Stimulated activated naive CD8-positive, alpha-beta T cell treated with anti-CD3 and anti-CD28 coated beads, Interleukin-15, amount 100 ng/mL, for 72 hours (primary cell): ENCODE results near the gene ABCC9.

Experiments
- ATAC-seq: fragments of 150-1000 bp; cut with Tn5 transposase; 2 replicates; pipeline ENCODE4 v1.10.0; 2021; ENCODE audit warnings: mild to moderate bottlenecking, moderate library complexity
- DNase-seq, 2 donors: peaks; one replicate each; pipeline ENCODE4 v3.0.0; 2021 to 2022
- H3K27ac Mint-ChIP-seq, 2 donors: one replicate each; pipeline ENCODE4 v1.8.0; 2022; ENCODE audit warnings: mild to moderate bottlenecking in 2 of 2, mixed read lengths in 2 of 2, moderate library complexity in 2 of 2
- H3K27me3 Mint-ChIP-seq: one replicate; pipeline ENCODE4 v1.8.0; 2022; ENCODE audit warnings: mixed read lengths
- H3K4me1 Mint-ChIP-seq: one replicate; pipeline ENCODE4 v1.8.0; 2022; ENCODE audit warnings: mild to moderate bottlenecking, mixed read lengths
- H3K4me3 Mint-ChIP-seq, 2 donors: one replicate each; pipeline ENCODE4 v1.8.0; 2022; ENCODE audit warnings: mild to moderate bottlenecking in 2 of 2, mixed read lengths in 2 of 2, moderate library complexity in 1 of 2
- H3K9me3 Mint-ChIP-seq, 2 donors: one replicate each; pipeline ENCODE4 v1.8.0; 2022; ENCODE audit warnings: mixed read lengths in 2 of 2

ABCC9 gene

GRCh38 chr12:21940549-21941505 is at the start of gene ABCC9:
Gene ABCC9, minus strand, starts transcription at chr12:21941426. Its CDS starts 4,752 bp downstream, at chr12:21936674.
- DNase-seq (peak; percentile 14 to 29), ATAC-seq (peak; percentile 83)
- H3K27me3 Mint-ChIP-seq: peaks cover 61% of the 10 kb centered on the region
- H3K27ac Mint-ChIP-seq: peak within 1 kb of the TSS in 1 of 2 donors; percentile 8
- H3K4me1 Mint-ChIP-seq: peaks cover 19% of the 10 kb centered on the region
- peaks cover 4 to 10% of the 10 kb centered on the region in 2 donors for H3K9me3 Mint-ChIP-seq
- peak within 1 kb of the TSS; percentile 62 to 76 for H3K4me3 Mint-ChIP-seq

GRCh38 chr12:21989819-21990412 is 48.7 kb upstream of the ABCC9 start:
- Mint-ChIP-seq H3K9me3 (no peaks in the 10 kb centered on the region), H3K4me3 (no peak overlapping the region), H3K27me3 (peaks cover 15% of the 10 kb centered on the region), H3K27ac (no peak overlapping the region), H3K4me1 (peaks cover 8% of the 10 kb centered on the region)
- no peak for ATAC-seq
- no peak for DNase-seq

DNA sequence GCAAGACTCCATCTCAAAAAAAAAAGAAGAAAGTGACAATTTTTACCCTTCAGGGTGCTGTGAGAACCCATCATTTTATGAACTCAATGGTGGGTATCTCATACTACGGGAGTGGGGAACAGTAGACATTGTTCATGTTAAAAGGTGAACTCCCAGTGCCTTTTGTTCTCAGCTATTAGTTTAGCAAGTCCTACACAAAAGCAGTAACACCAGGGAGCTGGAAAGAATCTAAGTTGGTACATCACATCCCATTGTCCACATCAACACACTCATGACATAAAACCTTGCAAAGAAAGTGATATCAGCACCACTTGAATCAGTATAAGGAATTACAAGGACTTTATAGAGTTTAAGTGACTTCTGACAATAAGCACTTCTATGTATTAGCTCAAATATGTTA is 47.4 kb upstream of the ABCC9 start:
- DNase-seq: no peak
- Mint-ChIP-seq H3K27me3 (peaks cover 15% of the 10 kb centered on the region), H3K4me3 (no peak overlapping the region), H3K27ac (no peak overlapping the region), H3K9me3 (no peaks in the 10 kb centered on the region), H3K4me1 (peaks cover 8% of the 10 kb centered on the region)
- ATAC-seq: no peak

- Mint-ChIP-seq H3K27ac (no peak overlapping the region), H3K4me1 (peaks cover 2% of the 10 kb centered on the region), H3K4me3 (no peak overlapping the region), H3K27me3 (peaks cover 15% of the 10 kb centered on the region), H3K9me3 (no peaks in the 10 kb centered on the region)
- DNase-seq (no peak), ATAC-seq (no peak)
Observed at GRCh38 chr12:21987755-21988154, 46.5 kb upstream of the ABCC9 start.

- no peaks in the 10 kb centered on the region for H3K9me3 Mint-ChIP-seq
- DNase-seq (no peak), ATAC-seq (no peak)
- no peaks in the 10 kb centered on the region for H3K4me1 Mint-ChIP-seq
- no peak overlapping the region for H3K4me3 Mint-ChIP-seq
- peaks cover 25% of the 10 kb centered on the region for H3K27me3 Mint-ChIP-seq
- no peak overlapping the region for H3K27ac Mint-ChIP-seq
Observed at GRCh38 chr12:21985155-21985554, 43.9 kb upstream of the ABCC9 start.

GRCh38 chr12:21984375-21984774 is 43.1 kb upstream of the ABCC9 start:
- H3K27ac Mint-ChIP-seq: no peak overlapping the region
- no peak for ATAC-seq

DNA sequence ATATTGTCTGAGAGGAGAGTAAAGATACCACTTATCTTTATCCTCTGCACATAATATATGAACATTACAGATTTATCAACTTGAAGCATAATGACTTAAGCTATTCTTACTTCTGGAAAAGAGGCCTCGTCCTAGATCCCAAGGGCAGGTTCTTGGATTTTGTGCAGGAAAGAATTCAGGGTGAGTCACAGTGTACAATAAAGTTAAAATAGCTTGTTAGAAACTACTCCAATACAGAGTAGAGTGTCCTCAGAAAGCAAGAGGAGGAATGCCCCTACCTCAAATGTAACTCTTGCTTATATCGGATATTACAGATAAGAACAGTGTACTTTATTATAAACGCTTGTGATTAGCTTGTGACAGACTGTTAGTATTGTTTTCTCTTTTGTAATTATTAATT is 41.9 kb upstream of the ABCC9 start:
- DNase-seq (no peak), ATAC-seq (no peak)
- Mint-ChIP-seq H3K27ac (no peak overlapping the region), H3K9me3 (no peaks in the 10 kb centered on the region), H3K4me3 (no peak overlapping the region), H3K4me1 (no peaks in the 10 kb centered on the region), H3K27me3 (peaks cover 32% of the 10 kb centered on the region)

More at GRCh38 chr12:21984375-21984774, 43.1 kb upstream of the ABCC9 start:
- peaks cover 29% of the 10 kb centered on the region for H3K27me3 Mint-ChIP-seq
- no peak overlapping the region for H3K4me3 Mint-ChIP-seq
- no peaks in the 10 kb centered on the region for H3K9me3 Mint-ChIP-seq
- H3K4me1 Mint-ChIP-seq: no peaks in the 10 kb centered on the region
- no peak for DNase-seq

- DNase-seq (no peak), ATAC-seq (no peak)
- peaks cover 18% of the 10 kb centered on the region for H3K27me3 Mint-ChIP-seq
- H3K4me1 Mint-ChIP-seq: no peaks in the 10 kb centered on the region
- no peaks in the 10 kb centered on the region for H3K9me3 Mint-ChIP-seq
- no peak overlapping the region for H3K27ac Mint-ChIP-seq
- no peak overlapping the region for H3K4me3 Mint-ChIP-seq
Observed at GRCh38 chr12:21980544-21980943, 39.3 kb upstream of the ABCC9 start.

GRCh38 chr12:21975293-21975692 is 34.1 kb upstream of the ABCC9 start:
- Mint-ChIP-seq H3K9me3 (no peaks in the 10 kb centered on the region), H3K27me3 (peaks cover 9% of the 10 kb centered on the region), H3K27ac (no peak overlapping the region), H3K4me1 (no peaks in the 10 kb centered on the region), H3K4me3 (no peak overlapping the region)
- no peak for DNase-seq
- ATAC-seq: no peak

DNA sequence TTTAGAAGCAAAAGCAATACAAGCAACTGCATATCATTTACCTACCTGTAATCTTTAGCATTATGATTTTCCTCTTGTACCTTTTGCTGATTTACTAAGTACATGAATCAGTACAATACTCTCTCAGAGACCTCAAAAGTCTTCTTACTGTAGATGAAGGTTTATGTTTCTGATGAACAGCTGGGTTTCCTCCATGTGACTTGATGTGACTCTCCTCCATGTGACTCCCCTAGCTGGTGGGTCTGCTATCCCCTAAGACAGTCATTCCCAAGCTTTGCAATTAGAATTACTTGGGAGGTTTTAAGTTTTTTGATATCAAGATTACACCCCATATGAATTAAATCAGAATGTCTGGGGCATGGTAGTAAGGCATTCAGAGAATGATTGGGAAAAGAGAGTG is 32.0 kb upstream of the ABCC9 start:
- ATAC-seq (no peak), DNase-seq (no peak)
- no peaks in the 10 kb centered on the region for H3K4me1 Mint-ChIP-seq
- H3K27ac Mint-ChIP-seq: no peak overlapping the region
- H3K4me3 Mint-ChIP-seq: no peak overlapping the region
- no peaks in the 10 kb centered on the region for H3K9me3 Mint-ChIP-seq
- H3K27me3 Mint-ChIP-seq: no peaks in the 10 kb centered on the region

DNA sequence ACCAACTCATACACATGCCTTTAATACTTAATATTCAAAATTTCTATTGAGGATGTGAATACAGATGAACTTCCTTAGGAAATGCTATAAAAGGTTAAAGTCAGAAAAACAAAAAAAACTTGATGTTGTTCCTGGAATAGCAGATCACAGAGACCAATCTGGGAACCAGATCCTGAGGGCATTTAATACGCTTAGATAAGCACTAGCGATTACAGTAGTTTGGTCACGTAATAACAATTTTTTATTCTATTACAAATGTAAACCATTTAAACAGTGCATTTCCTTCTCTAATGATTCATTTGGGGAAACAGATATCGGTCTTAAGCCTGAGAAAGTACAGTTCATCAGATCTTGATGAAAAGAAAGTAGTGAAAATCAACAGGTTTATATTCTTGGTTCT is 30.8 kb upstream of the ABCC9 start:
- no peak overlapping the region for H3K27ac Mint-ChIP-seq
- no peaks in the 10 kb centered on the region for H3K9me3 Mint-ChIP-seq
- H3K4me1 Mint-ChIP-seq: no peaks in the 10 kb centered on the region
- DNase-seq (no peak), ATAC-seq (no peak)
- no peak overlapping the region for H3K4me3 Mint-ChIP-seq
- no peaks in the 10 kb centered on the region for H3K27me3 Mint-ChIP-seq

DNA sequence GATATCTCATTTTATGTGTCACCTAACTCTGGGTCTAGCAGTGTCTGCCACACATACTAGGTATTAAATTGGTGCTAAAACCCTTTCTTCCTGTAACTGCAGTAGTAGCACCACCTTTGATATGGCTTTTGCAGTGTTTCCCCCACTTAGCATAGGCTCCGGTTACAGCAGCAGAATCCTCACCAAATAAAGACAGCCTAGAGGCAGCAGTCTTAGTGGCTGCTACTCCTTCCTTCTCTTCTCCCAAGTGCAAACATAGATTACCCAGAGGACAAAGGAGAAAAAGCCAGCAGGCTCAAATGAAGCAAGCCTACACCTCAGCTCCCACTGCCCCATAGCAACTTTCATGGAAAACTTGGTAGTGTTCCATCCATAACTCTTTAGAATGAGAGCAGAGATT is 30.1 kb upstream of the ABCC9 start:
- no peak for DNase-seq
- Mint-ChIP-seq H3K4me3 (no peak overlapping the region), H3K9me3 (no peaks in the 10 kb centered on the region), H3K27ac (no peak overlapping the region), H3K27me3 (no peaks in the 10 kb centered on the region), H3K4me1 (no peaks in the 10 kb centered on the region)
- ATAC-seq: no peak

GRCh38 chr12:21962821-21963220 is 21.6 kb upstream of the ABCC9 start:
- no peak for DNase-seq
- Mint-ChIP-seq H3K27ac (no peak overlapping the region), H3K27me3 (peaks cover 9% of the 10 kb centered on the region), H3K4me1 (no peaks in the 10 kb centered on the region), H3K4me3 (no peak overlapping the region), H3K9me3 (peaks cover 5 to 7% of the 10 kb centered on the region in 2 donors)
- ATAC-seq: no peak

- Mint-ChIP-seq H3K9me3 (peaks cover 5 to 7% of the 10 kb centered on the region in 2 donors), H3K4me3 (no peak overlapping the region)
- DNase-seq: no peak
Observed at GRCh38 chr12:21962236-21962635, 21.0 kb upstream of the ABCC9 start.

GRCh38 chr12:21950649-21951048 is 9.4 kb upstream of the ABCC9 start:
- Mint-ChIP-seq H3K27ac (no peak overlapping the region), H3K4me3 (no peak overlapping the region), H3K27me3 (no peaks in the 10 kb centered on the region), H3K4me1 (no peaks in the 10 kb centered on the region), H3K9me3 (peaks cover 15 to 26% of the 10 kb centered on the region in 2 donors)
- ATAC-seq: no peak
- no peak for DNase-seq

More at GRCh38 chr12:21962236-21962635, 21.0 kb upstream of the ABCC9 start:
- Mint-ChIP-seq H3K27me3 (peaks cover 9% of the 10 kb centered on the region), H3K4me1 (no peaks in the 10 kb centered on the region), H3K27ac (no peak overlapping the region)
- no peak for ATAC-seq

DNA sequence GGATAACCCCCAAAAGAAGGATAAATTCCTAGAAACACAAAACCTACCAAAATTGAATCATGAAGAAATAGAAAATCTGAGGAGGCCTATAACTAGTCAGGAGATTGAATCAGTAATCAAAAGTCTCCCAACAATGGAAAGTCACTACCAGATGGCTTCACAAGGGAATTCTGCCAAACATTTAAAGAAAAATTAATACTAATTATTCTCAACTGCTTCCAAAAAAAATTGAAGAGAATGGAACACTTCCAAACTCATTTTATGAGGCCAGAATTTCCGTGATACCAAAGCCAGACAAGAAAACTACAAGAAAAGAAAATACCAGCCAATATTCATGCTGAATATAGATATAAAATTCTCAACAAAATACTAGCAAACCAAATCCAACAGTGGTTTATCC is 7.8 kb upstream of the ABCC9 start:
- H3K4me1 Mint-ChIP-seq: no peaks in the 10 kb centered on the region
- H3K27ac Mint-ChIP-seq: no peak overlapping the region
- ATAC-seq (no peak), DNase-seq (no peak)
- H3K9me3 Mint-ChIP-seq: peaks cover 18 to 34% of the 10 kb centered on the region in 2 donors
- H3K4me3 Mint-ChIP-seq: no peak overlapping the region
- H3K27me3 Mint-ChIP-seq: no peaks in the 10 kb centered on the region
